Posterior cingulate gyrus (tissue), 11 donors: ENCODE results near the gene STUB1.
A peak's percentile ranks its signal among the peaks of the same experiment; 100 is the strongest.
"Not testable (repeated sequence)": the region's sequence is repeated elsewhere in the genome, so short reads cannot be mapped to it uniquely, and the experiment has no call there.

Experiments
- DNase-seq, 10 donors: peaks; one replicate each; pipeline versions ENCODE4 v3.0.0 to v3.0.0-alpha.2; 2020 to 2021; ENCODE audit warnings: mixed read lengths in 3 of 10
- intact Hi-C: fragments of 100-400 bp; cut with DNase I; formaldehyde crosslinking; loops from one replicate; pipeline ENCODE4 v1.15.1; 2023

STUB1 gene

GRCh38 chr16:708019-708418 lies 27.8 kb downstream of the STUB1 start:
- no peak for DNase-seq
- intact Hi-C loops: no loop called here

- intact Hi-C loops: no loop called here
- no peak for DNase-seq
These were observed 28.7 kb downstream of the STUB1 start for GRCh38 chr16:708959-709358.

GRCh38 chr16:709566-710499 lies 29.6 kb downstream of the STUB1 start:
- intact Hi-C loops: loop anchor here (2.0 kb wide), 3 partner anchors 31 to 393 kb away; partner anchors contain the start of gene CIAO3
- DNase-seq: peak; percentile 77 to 99 (median 95)

- intact Hi-C loops: loop anchor here (2.0 kb wide), 3 partner anchors 30 to 392 kb away; partner anchors contain the start of gene CIAO3
- DNase-seq: no peak
These were observed 30.4 kb downstream of the STUB1 start for GRCh38 chr16:710500-711075.

- intact Hi-C loops: loop anchor here (2.0 kb wide), 3 partner anchors 30 to 392 kb away; partner anchors contain the start of gene CIAO3
- DNase-seq: no peak
These were observed 30.9 kb downstream of the STUB1 start for GRCh38 chr16:711084-711483.

GRCh38 chr16:711548-712320 lies 31.5 kb downstream of the STUB1 start:
- DNase-seq: peak in 9 of 10 donors; percentile 73 to 97 (median 85)
- intact Hi-C loops: loop anchor here (2.0 kb wide), 3 partner anchors 29 to 391 kb away; partner anchors contain the start of gene CIAO3

- intact Hi-C loops, DNase-seq: not testable (repeated sequence)
These were observed 32.6 kb downstream of the STUB1 start for GRCh38 chr16:712740-713250.

- no peak for DNase-seq
- intact Hi-C loops: no loop called here
These were observed 33.9 kb downstream of the STUB1 start for GRCh38 chr16:714079-714478.

GRCh38 chr16:714558-715476 lies 34.6 kb downstream of the STUB1 start, which contains the start of gene METRN:
Gene METRN, plus strand, starts transcription at chr16:715118. Its CDS starts 172 bp downstream, at chr16:715290.
- intact Hi-C loops: no loop called here
- peak; percentile 89 to 99 (median 91) for DNase-seq

GRCh38 chr16:715477-716199 lies 35.4 kb downstream of the STUB1 start:
- intact Hi-C loops: no loop called here

GRCh38 chr16:716200-716568 lies 36.0 kb downstream of the STUB1 start:
- DNase-seq: peak; percentile 83 to 98 (median 88)
- intact Hi-C loops: no loop called here

More at GRCh38 chr16:715477-716199, 35.4 kb downstream of the STUB1 start:
- DNase-seq: peak in 1 of 10 donors; percentile 55

- no peak for DNase-seq
- intact Hi-C loops: no loop called here
These were observed 36.6 kb downstream of the STUB1 start for GRCh38 chr16:716768-717325.

- DNase-seq: peak in 1 of 10 donors; percentile 91
- intact Hi-C loops: no loop called here
These were observed 37.4 kb downstream of the STUB1 start for GRCh38 chr16:717450-718245.

- intact Hi-C loops: no loop called here
- no peak for DNase-seq
These were observed 38.2 kb downstream of the STUB1 start for GRCh38 chr16:718389-718788.

- no peak for DNase-seq
- intact Hi-C loops: no loop called here
These were observed 38.7 kb downstream of the STUB1 start for GRCh38 chr16:718922-719321.

- peak in 2 of 10 donors; percentile 86 for DNase-seq
- intact Hi-C loops: loop anchor here (2.0 kb wide), 1 partner anchor 21 kb away; the partner anchor contains the start of gene CIAO3
These were observed 39.7 kb downstream of the STUB1 start for GRCh38 chr16:719815-720446.
